Measurements from ENCODE around the gene USH2A. TPM values are rescaled to one million over a fixed set of nuclear protein-coding genes. Genes with fewer than 3 reads are reported as not detected.

The USH2A gene
- polyA plus RNA-seq, 3 donors: not detected

GRCh38 chr1:215888159-215888558 lies 535.1 kb downstream of the USH2A start:
- Histone ChIP-seq H3K4me3 (replicated peaks in 1 of 3; ENCODE audit: low read depth in 2 of 3, low read length in 3 of 3) (no peak overlapping the region), H4K20me1 (ENCODE audit: insufficient read depth, low read length) (no peaks in the 10 kb centered on the region), H3K27ac (ENCODE audit: low read depth in 1 of 2, low read length in 2 of 2) (no peak overlapping the region), H3K9ac (ENCODE audit: insufficient read depth, low read length, poor library complexity, severe bottlenecking) (no peak overlapping the region), H3K79me2 (ENCODE audit: insufficient read depth, low read length) (no peaks in the 10 kb centered on the region), H3K4me2 (replicated peaks; ENCODE audit: extremely low read depth, low read length, poor library complexity, severe bottlenecking) (no peak overlapping the region), H3K36me3 (replicated peaks in 1 of 2; ENCODE audit: control insufficient read depth in 1 of 2, insufficient read depth in 2 of 2, low read length in 2 of 2) (no peaks in the 10 kb centered on the region), H2AFZ (ENCODE audit: insufficient read depth, low read depth, low read length, poor library complexity, severe bottlenecking) (no peak overlapping the region), H3K27me3 (ENCODE audit: control insufficient read depth in 2 of 2, insufficient read depth in 2 of 2, low read length in 2 of 2) (no peaks in the 10 kb centered on the region), H3K9me3 (replicated peaks in 1 of 2; ENCODE audit: control insufficient read depth in 1 of 2, insufficient read depth in 1 of 2, low read length in 2 of 2) (no peaks in the 10 kb centered on the region), H3K4me1 (ENCODE audit: control insufficient read depth in 1 of 2, insufficient read depth in 2 of 2, low read length in 2 of 2) (no peaks in the 10 kb centered on the region)
- Mint-ChIP-seq H3K27ac (no peak overlapping the region), H3K36me3 (no peaks in the 10 kb centered on the region), H3K4me3 (no peak overlapping the region), H3K27me3 (ENCODE audit: low read depth in 3 of 3) (no peaks in the 10 kb centered on the region), H3K4me1 (no peaks in the 10 kb centered on the region), H3K9me3 (no peaks in the 10 kb centered on the region)
- DNase-seq: no peak
- TF ChIP-seq, protein P1, sequence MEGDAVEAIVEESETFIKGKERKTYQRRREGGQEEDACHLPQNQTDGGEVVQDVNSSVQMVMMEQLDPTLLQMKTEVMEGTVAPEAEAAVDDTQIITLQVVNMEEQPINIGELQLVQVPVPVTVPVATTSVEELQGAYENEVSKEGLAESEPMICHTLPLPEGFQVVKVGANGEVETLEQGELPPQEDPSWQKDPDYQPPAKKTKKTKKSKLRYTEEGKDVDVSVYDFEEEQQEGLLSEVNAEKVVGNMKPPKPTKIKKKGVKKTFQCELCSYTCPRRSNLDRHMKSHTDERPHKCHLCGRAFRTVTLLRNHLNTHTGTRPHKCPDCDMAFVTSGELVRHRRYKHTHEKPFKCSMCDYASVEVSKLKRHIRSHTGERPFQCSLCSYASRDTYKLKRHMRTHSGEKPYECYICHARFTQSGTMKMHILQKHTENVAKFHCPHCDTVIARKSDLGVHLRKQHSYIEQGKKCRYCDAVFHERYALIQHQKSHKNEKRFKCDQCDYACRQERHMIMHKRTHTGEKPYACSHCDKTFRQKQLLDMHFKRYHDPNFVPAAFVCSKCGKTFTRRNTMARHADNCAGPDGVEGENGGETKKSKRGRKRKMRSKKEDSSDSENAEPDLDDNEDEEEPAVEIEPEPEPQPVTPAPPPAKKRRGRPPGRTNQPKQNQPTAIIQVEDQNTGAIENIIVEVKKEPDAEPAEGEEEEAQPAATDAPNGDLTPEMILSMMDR (IDR thresholded peaks at IDR 0.05): no peak
- intact Hi-C loops (cut with micrococcal nuclease): no loop called here
- 85% methylated on average over 5 of the region's 6 CpGs for WGBS (ENCODE audit: insufficient coverage)

DNA sequence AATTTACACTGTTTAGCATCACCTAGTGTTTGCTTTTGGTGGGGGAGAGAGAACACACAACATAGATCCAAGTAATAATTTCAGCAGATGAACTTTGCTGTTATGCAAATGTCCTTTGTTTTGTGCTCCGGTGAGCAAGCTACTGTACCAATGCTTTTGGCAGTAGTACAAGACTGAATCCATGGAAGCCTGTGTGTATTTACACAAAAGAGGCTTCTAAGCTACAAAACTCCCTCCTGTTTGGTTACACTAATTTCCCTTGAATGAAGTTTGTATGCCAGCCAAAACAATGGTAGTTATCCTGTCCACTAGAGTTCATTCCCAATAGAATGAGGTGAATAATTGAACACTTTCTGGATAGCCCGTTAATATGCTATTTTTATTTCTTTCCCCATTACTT lies 535.6 kb downstream of the USH2A start:
- H2AFZ ChIP-seq (ENCODE audit: insufficient read depth, low read depth, low read length, poor library complexity, severe bottlenecking): no peak overlapping the region
- no CpG with 5 or more reads among the region's 2 CpGs for WGBS (ENCODE audit: insufficient coverage)

More for the DNA sequence above, 535.6 kb downstream of the USH2A start:
- H3K9me3 ChIP-seq (replicated peaks in 1 of 2; ENCODE audit: control insufficient read depth in 1 of 2, insufficient read depth in 1 of 2, low read length in 2 of 2): no peaks in the 10 kb centered on the region
- H3K9me3 Mint-ChIP-seq: no peaks in the 10 kb centered on the region
- H3K79me2 ChIP-seq (ENCODE audit: insufficient read depth, low read length): no peaks in the 10 kb centered on the region
- no peaks in the 10 kb centered on the region for H3K27me3 ChIP-seq (ENCODE audit: control insufficient read depth in 2 of 2, insufficient read depth in 2 of 2, low read length in 2 of 2)
- TF ChIP-seq, protein P1 (IDR thresholded peaks at IDR 0.05): no peak
- no peak overlapping the region for H3K27ac Mint-ChIP-seq
- H3K27ac ChIP-seq (ENCODE audit: low read depth in 1 of 2, low read length in 2 of 2): no peak overlapping the region
- H3K36me3 ChIP-seq (replicated peaks in 1 of 2; ENCODE audit: control insufficient read depth in 1 of 2, insufficient read depth in 2 of 2, low read length in 2 of 2): no peaks in the 10 kb centered on the region
- no peak overlapping the region for H3K9ac ChIP-seq (ENCODE audit: insufficient read depth, low read length, poor library complexity, severe bottlenecking)
- intact Hi-C loops (cut with micrococcal nuclease): no loop called here
- H4K20me1 ChIP-seq (ENCODE audit: insufficient read depth, low read length): no peaks in the 10 kb centered on the region
- no peaks in the 10 kb centered on the region for H3K36me3 Mint-ChIP-seq
- no peak for DNase-seq
- H3K4me3 ChIP-seq (replicated peaks in 1 of 3; ENCODE audit: low read depth in 2 of 3, low read length in 3 of 3): no peak overlapping the region
- no peaks in the 10 kb centered on the region for H3K27me3 Mint-ChIP-seq (ENCODE audit: low read depth in 3 of 3)
- H3K4me3 Mint-ChIP-seq: no peak overlapping the region
- H3K4me1 ChIP-seq (ENCODE audit: control insufficient read depth in 1 of 2, insufficient read depth in 2 of 2, low read length in 2 of 2): no peaks in the 10 kb centered on the region
- H3K4me1 Mint-ChIP-seq: no peaks in the 10 kb centered on the region
- no peak overlapping the region for H3K4me2 ChIP-seq (replicated peaks; ENCODE audit: extremely low read depth, low read length, poor library complexity, severe bottlenecking)
